ENCODE results near the gene ERG.
A peak's percentile ranks its signal among the peaks of the same experiment; 100 is the strongest.

ERG gene, protein sequence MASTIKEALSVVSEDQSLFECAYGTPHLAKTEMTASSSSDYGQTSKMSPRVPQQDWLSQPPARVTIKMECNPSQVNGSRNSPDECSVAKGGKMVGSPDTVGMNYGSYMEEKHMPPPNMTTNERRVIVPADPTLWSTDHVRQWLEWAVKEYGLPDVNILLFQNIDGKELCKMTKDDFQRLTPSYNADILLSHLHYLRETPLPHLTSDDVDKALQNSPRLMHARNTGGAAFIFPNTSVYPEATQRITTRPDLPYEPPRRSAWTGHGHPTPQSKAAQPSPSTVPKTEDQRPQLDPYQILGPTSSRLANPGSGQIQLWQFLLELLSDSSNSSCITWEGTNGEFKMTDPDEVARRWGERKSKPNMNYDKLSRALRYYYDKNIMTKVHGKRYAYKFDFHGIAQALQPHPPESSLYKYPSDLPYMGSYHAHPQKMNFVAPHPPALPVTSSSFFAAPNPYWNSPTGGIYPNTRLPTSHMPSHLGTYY

DNA sequence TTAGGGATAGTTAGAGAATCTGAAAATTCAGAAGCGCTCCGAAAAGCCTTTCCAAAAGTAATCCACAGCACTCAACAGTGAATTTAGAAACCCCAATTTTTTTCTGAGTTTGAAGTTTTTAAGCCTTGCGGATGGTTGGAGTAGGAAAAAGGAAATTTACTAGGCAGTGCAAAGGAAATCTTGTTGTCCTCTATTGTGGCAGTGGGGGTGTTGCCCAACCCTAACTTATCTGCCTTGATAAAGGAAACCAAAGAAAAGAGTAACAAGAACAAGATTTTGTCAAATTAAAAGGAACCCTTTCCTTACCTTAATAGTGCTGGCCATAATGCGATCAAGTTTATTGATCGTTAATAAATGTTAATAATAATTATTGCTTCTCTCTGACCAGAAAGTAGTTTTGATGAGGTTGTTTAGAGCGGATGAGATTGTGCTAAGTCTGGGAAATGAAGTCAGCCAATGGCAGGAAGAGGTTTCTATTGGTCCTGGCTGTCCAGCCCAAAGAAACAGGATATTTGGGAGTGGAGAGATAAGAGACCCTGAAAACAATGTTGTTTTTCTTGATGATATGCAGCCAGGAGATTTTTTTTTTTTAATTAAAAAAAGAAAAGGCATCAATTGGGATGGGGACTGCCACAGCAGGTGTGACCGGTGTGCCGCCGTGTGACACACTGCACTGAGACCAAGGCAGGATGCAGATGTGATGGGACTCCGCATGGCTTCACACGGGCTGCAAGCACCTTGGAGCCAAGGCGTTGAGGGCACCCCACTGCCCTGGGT is at the start of gene ERG:
ERG (minus strand) TSS at position 421 of the 777 bp plus-strand sequence; CDS start at position 324, 97 bp downstream.
- DNase-seq, result no peak

DNA sequence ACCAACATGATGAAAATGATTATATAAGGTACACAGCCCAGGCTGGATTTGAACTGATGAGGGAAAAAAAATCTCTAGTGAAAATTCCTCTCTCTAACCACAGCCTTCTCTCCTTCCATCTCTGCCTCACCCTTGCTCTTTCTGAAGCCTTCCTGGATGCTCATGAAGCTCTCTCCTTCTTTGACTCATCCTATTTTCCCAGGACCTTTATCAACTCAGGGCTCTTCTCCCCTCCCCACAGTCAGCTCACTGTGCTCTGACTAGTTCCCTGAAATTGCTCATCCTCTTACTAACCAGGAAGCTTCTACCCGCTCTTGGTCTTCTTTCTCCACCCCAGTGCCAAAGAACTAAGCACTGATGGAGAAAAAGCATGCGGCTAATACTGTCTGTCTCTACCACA is 46.4 kb upstream of the ERG start:
- DNase-seq, result no peak

DNA sequence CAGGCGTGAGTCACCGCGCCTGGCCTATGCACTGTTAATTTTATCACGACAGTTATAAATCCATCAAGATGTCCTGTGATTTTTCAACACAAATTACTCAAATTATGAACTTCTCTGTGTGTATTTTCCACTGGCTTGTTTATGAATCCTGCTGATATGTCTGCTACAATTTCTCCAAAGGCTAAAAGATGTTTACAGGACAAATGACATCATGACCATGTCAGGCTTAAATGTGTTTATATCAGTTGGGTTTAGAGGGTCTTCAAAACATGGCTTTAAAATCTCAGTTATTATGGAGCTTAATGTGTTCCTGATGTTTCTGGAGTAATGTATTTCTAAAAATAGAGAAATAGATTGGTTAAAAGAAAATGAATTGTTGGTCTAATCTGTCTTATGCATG is 44.0 kb upstream of the ERG start:
- DNase-seq, result no peak

DNA sequence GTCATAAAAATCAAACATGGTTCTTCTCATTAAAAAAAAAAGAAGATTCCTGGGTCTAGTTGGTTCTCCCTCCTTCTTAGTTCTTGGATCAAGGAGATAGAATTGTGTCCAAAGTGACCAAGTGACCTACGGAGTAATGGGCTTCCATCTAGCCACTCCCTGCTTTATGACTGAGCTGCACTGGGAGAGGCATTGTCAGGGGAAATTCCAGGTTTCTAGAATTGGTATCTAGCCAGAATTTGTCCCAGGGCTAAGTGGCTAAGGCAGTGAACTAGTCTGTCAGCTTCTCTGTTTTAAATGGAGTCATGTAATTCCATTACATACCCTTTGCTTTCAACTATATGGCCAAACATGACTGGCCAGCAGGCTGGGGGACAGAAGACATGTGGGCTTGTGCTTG is 40.1 kb upstream of the ERG start:
- DNase-seq, result no peak

DNA sequence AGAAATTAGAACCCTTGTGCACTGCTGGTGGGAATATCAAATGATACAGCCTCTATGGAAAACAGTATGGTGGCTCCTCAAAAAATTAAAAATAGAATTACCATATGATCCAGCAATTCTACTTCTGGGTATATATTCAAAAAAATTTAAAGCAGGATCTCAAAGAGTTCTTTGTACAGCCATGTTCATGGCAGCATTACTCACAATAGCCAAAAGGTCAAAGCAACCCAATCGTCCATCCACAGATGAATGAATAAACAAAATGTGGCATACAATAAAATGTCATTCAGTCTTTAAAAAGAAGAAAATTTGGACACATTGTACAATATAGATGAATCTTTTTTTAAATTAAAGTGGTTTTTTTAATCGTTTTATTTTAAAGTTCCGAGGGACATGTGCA is 36.3 kb upstream of the ERG start:
- no peak for DNase-seq

DNA sequence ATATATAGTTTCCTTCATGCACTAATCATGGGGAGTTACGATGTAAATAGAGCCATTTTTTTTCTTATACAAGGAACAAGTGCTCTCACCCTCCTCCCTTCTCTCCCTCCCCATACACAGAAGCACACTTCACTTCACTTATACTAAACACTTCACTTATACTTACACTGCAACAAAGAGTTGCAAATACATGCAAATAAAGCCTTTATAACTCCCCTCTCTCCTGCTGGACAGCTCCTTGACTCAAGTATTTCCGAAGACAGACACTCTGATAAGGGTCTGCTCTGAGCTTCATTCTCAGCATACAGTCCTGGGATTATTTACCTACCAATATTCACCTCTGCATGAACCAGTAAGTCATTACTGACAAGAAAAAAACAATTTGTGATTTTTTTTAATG is 35.6 kb upstream of the ERG start:
- DNase-seq, result no peak

DNA sequence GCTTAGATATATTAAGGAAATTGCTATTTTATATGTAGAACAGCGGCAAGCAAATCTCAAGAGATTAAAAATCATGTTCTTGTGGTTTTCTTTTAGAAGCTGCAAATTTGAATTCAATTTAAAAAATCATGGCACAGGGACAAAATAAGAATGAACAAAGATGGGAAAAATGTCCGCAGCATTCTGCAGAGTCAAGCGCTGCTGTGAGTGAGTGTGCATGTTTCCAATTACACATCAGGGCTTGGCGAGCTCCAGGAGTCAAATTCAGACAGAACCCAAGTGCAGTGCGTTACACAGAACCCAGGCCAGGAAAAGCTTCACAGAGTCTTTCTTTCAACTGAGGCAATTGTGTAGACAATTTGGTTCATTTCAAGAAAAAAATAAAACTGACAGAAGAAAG is 33.3 kb upstream of the ERG start:
- peak; percentile 80 for DNase-seq

DNA sequence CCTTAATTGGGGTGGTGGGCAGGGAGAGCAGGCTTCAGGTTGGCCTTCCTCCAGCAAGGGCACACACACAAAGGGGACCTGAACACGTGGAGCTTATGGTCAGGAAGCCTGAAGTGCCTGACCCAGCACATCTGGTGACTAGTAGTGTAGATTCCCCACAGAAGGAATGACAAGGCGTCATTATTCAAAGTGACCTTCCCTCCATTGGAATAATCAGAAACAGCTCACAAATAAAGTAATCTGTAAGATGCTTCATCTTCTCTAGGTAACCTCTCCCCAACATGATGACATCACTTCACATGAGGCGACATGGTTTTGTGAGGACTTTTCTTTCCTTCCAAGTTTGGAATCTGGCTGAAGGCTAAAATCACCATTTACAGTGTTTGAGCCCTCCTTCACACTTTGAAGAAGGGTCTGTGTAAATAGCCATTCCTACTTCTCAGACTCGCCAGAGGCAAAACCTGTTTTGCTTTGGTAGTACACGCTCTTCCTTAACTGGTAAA is 32.8 kb upstream of the ERG start:
- no peak for DNase-seq

DNA sequence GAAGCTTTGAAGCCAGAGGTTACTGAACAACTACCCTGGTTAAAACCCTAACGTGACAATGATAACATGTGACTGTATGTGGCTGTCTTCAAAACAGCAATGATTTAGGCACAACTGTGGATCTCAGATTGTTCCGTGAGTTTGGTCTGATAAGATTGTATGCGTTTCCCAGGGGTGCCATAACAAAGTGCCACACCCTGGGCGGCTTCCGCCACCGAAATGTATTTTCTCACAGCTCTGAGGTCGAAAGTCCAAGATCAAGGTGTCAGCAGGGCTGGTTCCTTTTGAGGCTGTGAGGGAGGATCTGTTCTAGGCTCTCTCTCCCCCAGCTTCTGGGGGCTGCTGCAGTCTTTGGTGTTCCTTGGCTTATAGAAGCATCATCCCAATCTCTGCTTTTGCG is 29.5 kb upstream of the ERG start:
- DNase-seq, result no peak

DNA sequence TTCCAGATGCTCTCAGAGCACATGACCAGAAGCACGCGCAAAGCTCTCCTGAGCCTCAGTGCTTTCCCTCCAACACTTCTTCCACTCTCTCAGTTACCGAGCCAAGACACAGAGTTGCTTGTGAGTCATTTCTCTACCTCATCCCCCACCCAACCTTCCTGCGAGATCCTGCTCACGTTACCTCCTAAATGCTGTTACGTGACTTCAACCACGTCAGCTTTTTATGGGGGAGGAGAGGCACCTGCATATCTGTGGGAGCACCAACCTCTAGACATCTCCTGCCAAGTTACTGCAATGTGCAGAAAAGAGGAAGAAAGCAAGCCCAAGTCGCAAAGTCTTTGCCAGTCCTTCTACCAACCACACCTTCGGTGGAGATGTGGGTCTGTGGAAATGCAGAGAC is 27.2 kb upstream of the ERG start:
- no peak for DNase-seq

DNA sequence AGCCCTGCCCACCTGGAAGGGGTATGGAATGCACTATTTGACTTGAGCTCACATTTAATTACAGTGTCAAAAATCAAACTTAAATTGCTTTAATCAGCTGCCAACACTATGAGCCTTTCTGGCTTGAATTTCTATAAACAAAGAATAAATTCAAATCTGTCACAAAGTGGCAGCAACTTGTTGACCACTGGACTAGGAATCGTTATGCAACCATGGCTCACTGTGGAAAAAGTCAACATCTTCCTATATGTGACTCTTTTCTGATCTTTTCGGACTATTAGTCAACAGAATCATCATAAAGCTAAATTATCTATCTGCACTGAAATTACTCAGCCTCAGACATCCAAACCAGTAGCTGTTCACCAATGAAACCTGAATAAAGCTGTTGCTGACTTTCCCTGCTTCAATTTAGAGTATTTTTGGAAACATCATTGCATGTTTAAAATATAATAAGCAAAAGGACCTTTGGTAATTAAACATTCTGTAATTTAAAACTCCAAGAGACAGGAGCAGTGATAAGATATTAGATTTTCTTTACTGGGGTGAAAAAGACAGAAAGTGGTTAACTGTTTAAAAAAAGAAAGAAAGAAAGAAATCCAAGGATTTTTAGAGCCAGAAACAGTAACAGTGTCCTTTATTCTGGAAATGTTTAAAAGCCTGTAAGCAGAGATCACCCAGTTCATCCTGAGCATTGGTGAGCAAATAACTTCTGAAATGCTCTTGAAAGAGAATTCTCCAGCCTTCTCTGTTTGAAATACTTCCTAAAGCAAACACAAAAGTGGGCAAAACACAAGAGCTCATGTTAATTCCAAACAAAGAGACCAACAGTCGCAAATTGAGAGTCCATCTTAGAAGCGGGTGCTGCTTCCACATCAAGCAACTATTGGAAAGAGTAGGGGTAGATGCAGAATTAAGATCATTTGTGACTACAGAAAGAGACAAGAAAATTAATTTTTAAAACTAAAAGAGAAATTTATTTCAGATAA is 26.2 kb upstream of the ERG start:
- no peak for DNase-seq

DNA sequence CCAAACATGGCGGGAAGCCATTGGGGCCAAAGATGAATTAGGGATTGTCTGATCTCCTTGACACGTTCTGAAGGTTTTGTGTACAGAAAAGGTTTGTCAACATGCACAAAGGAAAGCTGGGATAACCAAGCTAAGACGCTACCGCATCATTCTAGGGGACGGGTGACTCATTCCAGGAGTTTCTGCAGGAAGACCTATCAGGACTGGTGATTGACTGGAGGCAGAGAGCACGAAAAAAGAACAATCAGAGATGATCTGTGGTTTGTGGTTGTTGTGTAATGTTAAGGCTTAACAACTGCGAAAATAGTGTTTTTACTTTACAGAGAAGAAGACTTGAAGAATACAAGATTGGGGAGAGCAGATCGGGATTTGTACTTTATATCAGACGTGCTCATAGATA is 22.2 kb upstream of the ERG start:
- no peak for DNase-seq

DNA sequence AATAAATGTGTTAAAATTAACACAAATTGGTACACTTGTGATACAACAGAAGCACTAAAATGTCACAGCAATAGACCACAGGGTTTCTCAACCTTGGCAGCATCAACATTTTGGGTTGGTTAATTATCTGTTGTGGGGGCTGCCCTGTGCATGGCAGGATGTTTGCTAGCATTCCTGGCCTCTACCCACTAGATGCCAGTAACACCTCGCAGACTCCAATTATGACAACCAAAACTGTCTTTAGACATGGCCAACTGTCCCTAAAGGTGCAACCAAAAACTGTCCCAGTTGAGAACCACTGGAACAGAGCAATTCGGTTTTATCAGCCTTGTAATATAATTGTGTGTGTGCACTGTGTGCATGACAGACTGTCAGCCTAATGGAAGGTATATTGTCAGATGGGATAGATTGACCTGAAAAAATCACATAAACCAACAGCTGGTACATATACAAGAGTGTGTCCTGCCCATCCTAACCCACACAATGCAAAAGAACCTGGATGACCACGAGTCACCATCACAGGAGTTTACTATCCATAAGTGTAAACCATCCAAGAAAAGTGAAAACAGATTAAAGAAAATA is 13.5 kb upstream of the ERG start:
- DNase-seq, result no peak

DNA sequence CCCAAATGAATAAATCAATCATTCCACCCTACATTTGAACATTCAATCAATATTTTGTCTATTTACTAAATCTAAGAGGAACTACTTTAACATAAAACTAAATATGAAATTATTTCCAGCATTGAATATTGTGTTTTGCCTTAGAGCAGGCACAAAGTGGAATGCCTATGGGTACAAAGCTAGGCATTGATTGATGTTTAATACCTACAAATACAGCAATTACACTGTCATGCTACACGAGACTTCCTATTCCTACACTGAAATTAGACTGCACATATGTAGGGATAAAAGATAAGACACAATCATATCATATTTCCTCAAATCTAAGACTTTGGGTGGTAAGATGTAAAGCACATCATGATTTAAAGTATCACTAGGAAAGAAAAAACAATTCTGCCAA is 12.9 kb upstream of the ERG start:
- DNase-seq, result no peak

DNA sequence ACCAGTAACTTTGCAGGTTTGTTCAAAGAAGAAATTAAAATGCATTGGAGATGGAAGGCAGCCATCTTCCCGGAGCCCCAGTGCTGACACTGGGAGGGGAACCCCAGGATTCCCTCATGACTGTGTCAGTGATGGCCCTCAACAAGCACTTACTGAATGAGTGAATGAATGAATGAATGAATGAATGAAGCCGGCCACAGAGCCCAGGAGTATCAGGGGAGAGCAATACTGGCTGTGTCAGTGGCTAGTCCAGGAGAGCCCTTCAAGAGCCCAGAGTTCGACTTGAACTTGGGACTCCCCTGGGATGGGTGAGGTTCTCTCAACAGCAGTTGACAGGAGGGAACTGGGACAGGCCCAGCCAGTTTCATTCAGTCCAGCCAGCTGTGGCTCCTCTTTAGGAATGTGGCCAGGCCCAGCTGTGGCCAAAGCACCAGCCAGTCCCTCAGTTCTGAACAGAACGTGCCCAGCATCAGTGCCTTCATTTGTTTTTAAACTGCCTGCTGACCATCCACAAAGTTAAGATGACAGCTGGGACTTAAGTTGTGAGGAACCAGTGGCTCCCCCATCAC is 9.2 kb upstream of the ERG start:
- DNase-seq, result no peak

DNA sequence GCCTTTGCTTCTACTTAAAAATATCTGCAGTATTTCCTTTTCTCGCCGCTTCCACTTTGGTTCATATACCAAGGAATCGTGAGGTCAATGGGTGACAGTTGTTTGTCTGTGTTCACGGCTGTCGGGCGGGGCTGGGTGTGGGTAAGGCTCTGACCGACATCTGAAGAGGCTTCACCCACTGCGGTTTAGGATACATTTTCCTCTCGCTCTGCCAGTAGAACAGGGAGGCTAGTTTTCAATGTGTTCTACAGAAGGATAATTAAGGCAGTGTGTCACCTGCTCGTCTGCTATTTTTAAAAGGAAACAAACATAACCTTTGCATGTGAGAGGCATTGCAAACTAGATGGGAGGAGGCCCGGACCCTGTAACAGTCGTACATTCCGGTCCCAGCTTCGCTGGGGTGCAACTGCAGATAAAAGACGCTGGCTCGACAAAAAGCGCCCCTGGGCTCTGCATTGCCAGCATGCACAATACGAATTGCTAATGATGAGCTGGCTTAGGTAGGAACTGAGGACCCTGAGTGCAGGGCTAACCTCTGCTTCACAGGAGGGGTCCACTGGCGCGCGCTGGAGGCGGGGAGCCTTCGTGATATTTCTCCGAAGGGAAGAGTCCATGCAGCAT is 8.5 kb upstream of the ERG start:
- DNase-seq, result peak; percentile 75

DNA sequence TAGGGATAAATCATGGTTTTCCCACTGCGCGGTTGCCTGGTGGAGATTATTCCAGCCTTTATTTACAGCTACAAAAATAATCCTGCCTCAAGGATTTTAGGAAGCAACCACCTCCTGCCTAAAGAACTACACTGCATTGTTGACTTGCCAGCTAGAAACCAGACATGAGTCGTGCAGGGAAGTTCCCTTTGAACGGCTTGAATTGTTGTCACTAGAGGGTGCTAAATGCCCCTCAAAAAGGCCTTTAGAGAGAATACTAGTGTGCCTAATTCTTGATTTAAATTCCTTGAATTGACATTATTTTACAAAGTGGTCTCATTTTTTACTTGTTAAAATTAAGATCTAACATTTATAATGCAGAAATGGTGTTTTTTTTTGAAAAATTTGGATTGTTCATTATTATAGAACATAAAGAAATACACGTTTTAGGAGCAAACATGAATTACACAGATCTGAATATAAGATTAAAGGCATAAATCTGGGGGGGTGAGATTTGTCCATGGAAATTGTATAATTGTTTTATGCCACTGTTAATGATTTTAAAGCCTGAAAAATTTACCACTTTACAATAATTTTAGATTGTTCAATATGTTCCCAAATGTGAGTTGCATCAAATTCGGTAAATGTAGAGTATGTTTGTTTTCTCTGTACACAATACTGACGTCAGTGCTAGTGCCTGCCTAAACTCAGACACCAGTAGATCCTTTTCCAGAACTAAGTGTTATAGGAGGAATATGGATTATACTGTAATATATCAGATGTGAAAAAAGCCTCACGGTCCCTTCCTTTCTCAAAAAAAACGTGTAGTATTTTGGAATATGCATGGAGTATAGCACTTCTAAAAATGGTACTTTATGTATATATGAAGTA is 7.6 kb upstream of the ERG start:
- DNase-seq, result peak; percentile 62

DNA sequence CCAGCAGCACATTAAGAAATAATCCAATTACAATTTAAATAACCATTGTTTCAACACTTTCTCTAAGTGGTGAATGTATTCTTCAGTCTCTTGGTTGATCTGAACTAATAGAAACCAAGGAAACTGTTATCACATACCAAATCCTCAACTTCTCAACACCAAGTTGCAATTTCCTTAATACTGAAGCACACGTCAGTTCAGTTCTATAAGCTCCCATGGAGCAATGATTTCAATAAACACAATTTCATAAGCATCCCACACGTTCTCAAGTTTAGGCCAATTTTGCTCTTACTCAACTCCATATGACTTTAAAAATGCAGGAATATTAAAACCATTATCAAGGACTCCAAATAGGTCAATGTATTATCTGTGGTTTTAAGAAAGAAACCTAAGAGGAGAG is 5.8 kb upstream of the ERG start:
- no peak for DNase-seq

DNA sequence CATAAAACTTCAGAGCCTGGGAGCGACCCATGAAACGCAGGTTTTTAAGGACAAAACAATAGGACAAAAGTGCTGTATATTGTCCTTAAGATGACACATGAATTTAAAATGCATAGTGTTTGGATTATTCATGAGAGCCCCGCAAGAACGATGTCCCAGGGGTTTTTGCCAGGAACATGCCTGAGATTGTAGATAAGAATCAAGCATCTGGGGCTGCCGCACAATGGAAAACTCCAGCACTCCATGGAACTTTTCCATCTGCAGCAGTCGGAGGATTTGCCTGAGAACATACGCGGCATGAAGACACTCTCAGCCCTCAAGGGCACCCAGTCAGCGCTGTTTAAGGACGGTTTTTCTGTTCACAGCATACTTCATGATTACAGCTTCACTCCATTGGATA is 5.3 kb upstream of the ERG start:
- DNase-seq, result no peak

DNA sequence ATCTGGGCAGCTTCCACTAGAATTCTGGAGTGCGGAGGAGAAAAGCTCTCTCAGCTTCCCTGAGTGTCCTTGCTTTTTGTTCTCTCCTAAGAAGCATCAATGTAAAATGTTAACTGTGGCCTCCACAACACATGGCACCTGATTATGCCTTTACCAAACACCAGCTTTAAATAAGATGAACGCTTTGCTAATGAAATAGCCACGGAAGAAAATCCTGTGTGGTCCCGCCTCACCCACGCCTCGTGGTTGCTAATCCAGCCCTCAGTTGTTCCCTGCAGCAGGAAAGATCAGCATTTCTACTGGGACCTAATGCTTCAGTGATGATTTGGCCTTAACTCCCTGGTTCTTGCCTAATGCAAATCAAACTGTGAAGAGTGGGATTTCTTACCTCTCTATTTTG is 1.8 kb upstream of the ERG start:
- DNase-seq, result no peak

DNA sequence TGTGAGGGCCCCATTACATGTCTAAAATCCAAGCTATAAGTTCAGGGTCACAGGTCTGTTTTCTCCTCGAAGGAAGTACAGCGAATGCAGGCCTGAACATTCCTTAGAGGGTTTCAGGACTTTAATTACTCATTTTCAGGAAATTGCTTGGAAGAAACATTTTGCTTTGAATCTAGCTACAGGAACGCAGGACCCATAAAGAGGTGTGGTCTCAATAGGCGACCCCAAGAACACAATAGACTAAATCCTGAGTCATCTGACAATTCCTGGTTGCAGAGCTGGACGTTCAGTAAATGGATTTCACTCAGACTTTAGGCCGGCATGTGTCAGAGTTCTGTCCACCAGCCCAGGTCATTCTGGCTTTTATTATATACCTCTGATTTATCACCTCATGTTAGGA is 1.0 kb upstream of the ERG start:
- no peak for DNase-seq
